Loucy (cell line): ENCODE measurements around the gene TPX2.
A peak's percentile ranks its signal among the peaks of the same experiment; 100 is the strongest.

Experiments used
- H2AFZ ChIP-seq: fragments of 200-600 bp; sonication (generic); 2 replicates; pipeline ENCODE4 v1.6.0; 2016; ENCODE audit warnings: antibody characterized with exemption, mild to moderate bottlenecking, low read length, moderate library complexity
- H3F3A ChIP-seq: fragments of 200-600 bp; 2 replicates; pipeline ENCODE4 v1.6.0; 2016; ENCODE audit warnings: antibody characterized with exemption, low read depth, mild to moderate bottlenecking
- H3K27me3 ChIP-seq: fragments of 200-600 bp; sonication (generic); 2 replicates; pipeline ENCODE4 v1.6.1; 2014; ENCODE audit warnings: low read length, mild to moderate bottlenecking; ENCODE audit not compliant: insufficient read depth, poor library complexity, severe bottlenecking
- H3K36me3 ChIP-seq: fragments of 200-600 bp; sonication (generic); 2 replicates; pipeline ENCODE4 v1.6.1; 2016; ENCODE audit warnings: low read length; ENCODE audit not compliant: insufficient read depth
- H3K4me1 ChIP-seq: fragments of 200-600 bp; sonication (generic); 2 replicates; pipeline ENCODE4 v1.5.1; 2014; ENCODE audit warnings: low read length, mild to moderate bottlenecking; ENCODE audit not compliant: insufficient read depth, poor library complexity, severe bottlenecking
- H3K4me2 ChIP-seq: fragments of 200-600 bp; sonication (generic); 2 replicates; pipeline ENCODE4 v1.6.0; 2014; ENCODE audit warnings: antibody characterized with exemption, low read length, low read depth, mild to moderate bottlenecking; ENCODE audit not compliant: poor library complexity, severe bottlenecking
- H3K4me3 ChIP-seq: fragments of 200-600 bp; sonication (generic); 2 replicates; pipeline ENCODE4 v1.5.1; 2014; ENCODE audit warnings: low read length, mild to moderate bottlenecking, mixed read lengths; ENCODE audit not compliant: poor library complexity, severe bottlenecking
- H3K79me2 ChIP-seq: fragments of 200-600 bp; sonication (generic); 2 replicates; pipeline ENCODE4 v1.6.1; 2014; ENCODE audit warnings: low read length; ENCODE audit not compliant: insufficient read depth
- H3K9ac ChIP-seq: fragments of 200-600 bp; sonication (generic); 2 replicates; pipeline ENCODE4 v1.6.0; 2014; ENCODE audit warnings: mild to moderate bottlenecking, low read depth, low read length, moderate library complexity; ENCODE audit not compliant: poor library complexity, severe bottlenecking
- H3K9me2 ChIP-seq: fragments of 200-600 bp; sonication (generic); replicated peaks from 2 replicates; pipeline ENCODE4 v1.6.1; 2016; ENCODE audit warnings: low read depth, low read length, mixed read lengths
- H3K9me3 ChIP-seq: fragments of 200-600 bp; sonication (generic); 2 replicates; pipeline ENCODE4 v1.6.1; 2014; ENCODE audit warnings: mild to moderate bottlenecking, antibody characterized with exemption, low read length, low read depth; ENCODE audit not compliant: insufficient read depth
- H4K20me1 ChIP-seq: fragments of 200-600 bp; sonication (generic); 2 replicates; pipeline ENCODE4 v1.6.0; 2014; ENCODE audit warnings: antibody characterized with exemption, low read length, mild to moderate bottlenecking; ENCODE audit not compliant: insufficient read depth, poor library complexity, severe bottlenecking
- EZH2phosphoT487 ChIP-seq: fragments of 200-600 bp; IDR thresholded peaks from 2 replicates; pipeline ENCODE4 v1.6.1; 2018; ENCODE audit warnings: antibody characterized with exemption, mild to moderate bottlenecking, moderate library complexity, borderline replicate concordance
- TF ChIP-seq, protein P1 (sequence below): fragments of 200-600 bp; sonication (generic); conservative IDR thresholded peaks from 2 replicates; pipeline ENCODE4 v1.5.1; 2014; ENCODE audit warnings: mild to moderate bottlenecking, antibody characterized with exemption, low read length

TPX2 gene

DNA sequence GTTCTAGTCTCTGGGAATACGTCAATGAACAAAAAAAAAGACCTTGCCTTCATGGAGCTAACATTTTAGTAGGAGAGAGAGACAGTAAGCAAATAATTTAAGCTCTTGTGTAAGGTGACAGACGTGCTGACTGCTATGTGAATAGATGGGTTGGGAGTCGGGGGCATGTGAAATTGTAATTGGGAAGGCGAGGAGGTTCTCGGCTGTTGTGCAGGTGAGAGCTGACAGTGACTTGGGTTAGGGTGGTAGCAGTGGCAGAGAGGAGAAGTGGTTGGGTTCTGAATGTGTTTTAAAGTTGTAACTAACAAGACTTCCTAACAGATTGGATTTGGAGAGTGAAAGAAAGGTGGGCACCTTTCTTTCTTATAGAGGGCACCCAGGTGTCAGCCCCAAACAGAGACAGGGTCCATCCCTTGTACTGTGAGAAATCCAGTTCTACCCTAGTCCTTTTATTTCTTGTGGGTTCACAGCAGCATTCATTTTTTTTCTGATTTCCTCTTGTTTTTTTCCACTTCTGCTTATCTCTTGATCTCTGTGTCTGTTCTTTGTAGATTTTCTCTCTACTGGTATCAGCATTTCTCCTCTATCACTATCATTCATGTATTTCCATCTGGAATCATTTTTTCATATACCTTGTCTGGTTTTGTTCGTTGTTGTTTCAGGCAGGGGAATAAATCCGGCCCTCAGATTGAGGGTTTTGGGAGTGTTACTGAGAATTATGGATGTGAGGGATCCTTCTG, 64.6 kb downstream of the TPX2 start:
- Histone ChIP-seq H3K9ac (peak overlapping the region; percentile 18), H3K4me1 (peaks cover 9% of the 10 kb centered on the region), H3K27me3 (no peaks in the 10 kb centered on the region), H3K9me2 (no peaks in the 10 kb centered on the region), H3K4me2 (no peak overlapping the region), H4K20me1 (no peaks in the 10 kb centered on the region), H3F3A (peaks cover 5% of the 10 kb centered on the region; the same call in 1 of the 2 replicates), H3K79me2 (no peaks in the 10 kb centered on the region), H3K9me3 (no peaks in the 10 kb centered on the region), H3K36me3 (peaks cover 81% of the 10 kb centered on the region), H3K4me3 (no peak overlapping the region), H2AFZ (no peak overlapping the region)
- TF ChIP-seq EZH2phosphoT487, result no peak
- TF ChIP-seq, protein P1, sequence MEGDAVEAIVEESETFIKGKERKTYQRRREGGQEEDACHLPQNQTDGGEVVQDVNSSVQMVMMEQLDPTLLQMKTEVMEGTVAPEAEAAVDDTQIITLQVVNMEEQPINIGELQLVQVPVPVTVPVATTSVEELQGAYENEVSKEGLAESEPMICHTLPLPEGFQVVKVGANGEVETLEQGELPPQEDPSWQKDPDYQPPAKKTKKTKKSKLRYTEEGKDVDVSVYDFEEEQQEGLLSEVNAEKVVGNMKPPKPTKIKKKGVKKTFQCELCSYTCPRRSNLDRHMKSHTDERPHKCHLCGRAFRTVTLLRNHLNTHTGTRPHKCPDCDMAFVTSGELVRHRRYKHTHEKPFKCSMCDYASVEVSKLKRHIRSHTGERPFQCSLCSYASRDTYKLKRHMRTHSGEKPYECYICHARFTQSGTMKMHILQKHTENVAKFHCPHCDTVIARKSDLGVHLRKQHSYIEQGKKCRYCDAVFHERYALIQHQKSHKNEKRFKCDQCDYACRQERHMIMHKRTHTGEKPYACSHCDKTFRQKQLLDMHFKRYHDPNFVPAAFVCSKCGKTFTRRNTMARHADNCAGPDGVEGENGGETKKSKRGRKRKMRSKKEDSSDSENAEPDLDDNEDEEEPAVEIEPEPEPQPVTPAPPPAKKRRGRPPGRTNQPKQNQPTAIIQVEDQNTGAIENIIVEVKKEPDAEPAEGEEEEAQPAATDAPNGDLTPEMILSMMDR, result no peak

DNA sequence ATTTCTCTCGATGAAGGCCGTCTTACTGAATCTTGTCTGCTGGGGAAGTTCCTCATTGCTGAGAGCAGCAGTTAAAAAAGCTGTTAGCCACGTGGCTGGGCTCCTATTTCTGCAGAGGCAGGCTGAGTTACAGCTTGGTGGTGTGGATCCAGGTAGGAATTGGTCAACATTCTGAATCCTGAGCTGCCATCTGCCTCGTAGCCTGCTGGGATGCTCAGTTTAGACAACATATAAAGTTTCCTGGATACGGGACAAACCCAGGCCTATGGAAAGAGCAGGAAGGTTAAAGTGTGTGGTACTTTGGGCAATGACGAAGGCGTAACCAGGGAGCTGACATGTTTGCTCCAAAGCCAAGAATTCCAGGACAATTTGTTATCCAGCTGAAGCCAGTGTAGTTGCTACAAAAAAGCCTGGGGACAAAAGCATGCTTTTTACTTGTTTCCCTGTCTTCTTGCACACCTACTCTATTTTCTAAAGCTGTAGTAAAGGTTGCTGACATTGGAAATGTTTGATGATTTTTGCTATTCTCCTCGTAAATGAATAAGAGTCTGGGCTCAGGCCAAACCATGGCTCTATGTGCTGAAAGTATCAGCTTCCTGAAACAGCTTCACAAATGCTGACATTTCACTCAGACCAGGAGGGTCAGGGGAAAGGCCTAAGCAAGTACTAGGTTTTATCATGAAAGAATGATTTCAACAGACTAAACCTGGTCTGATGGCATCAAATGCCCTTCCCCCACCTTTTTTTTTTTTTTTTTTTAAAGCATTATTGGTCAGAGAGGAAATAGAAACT, 67.7 kb downstream of the TPX2 start:
- Histone ChIP-seq H3K4me2 (no peak overlapping the region), H3K4me3 (no peak overlapping the region), H3K79me2 (no peaks in the 10 kb centered on the region), H2AFZ (no peak overlapping the region), H3F3A (peaks cover 5% of the 10 kb centered on the region; the same call in 1 of the 2 replicates), H3K27me3 (no peaks in the 10 kb centered on the region), H3K36me3 (peaks cover 50% of the 10 kb centered on the region; the same call in 1 of the 2 replicates), H3K9ac (no peak overlapping the region), H4K20me1 (no peaks in the 10 kb centered on the region), H3K9me2 (no peaks in the 10 kb centered on the region), H3K4me1 (peaks cover 9% of the 10 kb centered on the region), H3K9me3 (no peaks in the 10 kb centered on the region)
- TF ChIP-seq EZH2phosphoT487, result no peak
- TF ChIP-seq, protein P1, result no peak

DNA sequence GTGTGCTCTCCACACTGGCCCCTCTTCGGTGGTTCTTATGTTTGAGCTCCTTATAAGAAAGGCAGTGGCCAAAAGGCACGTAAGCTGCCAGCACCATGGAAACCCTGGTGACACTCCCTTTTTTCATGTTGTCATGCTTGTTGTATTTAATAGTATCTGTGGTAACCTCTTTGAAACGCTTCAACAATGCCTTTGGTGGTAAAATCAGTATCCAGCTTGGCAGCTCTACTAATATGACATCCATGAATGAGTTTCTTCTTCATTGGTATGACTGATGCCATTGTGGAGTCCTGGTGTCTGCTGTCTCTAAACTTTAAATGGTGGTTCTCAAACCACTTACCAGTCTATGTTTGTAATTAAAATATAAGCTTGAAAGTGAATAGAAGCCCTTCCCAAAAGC, 69.4 kb downstream of the TPX2 start:
- Histone ChIP-seq H3K4me1 (peaks cover 7% of the 10 kb centered on the region), H3K79me2 (no peaks in the 10 kb centered on the region), H2AFZ (no peak overlapping the region), H3K27me3 (no peaks in the 10 kb centered on the region), H3K4me3 (no peak overlapping the region), H3K4me2 (no peak overlapping the region), H3K9me2 (no peaks in the 10 kb centered on the region), H3K36me3 (peaks cover 37% of the 10 kb centered on the region; the same call in 1 of the 2 replicates), H3K9me3 (no peaks in the 10 kb centered on the region), H4K20me1 (no peaks in the 10 kb centered on the region), H3K9ac (no peak overlapping the region), H3F3A (peaks cover 5% of the 10 kb centered on the region; the same call in 1 of the 2 replicates)
- TF ChIP-seq EZH2phosphoT487, result no peak
- TF ChIP-seq, protein P1, result no peak
